Epithelial cell of proximal tubule (primary cell): ENCODE data around the gene TEDC1. TPM values are rescaled to one million over a fixed set of nuclear protein-coding genes. Genes with fewer than 3 reads are reported as not detected.

ENCODE experiments used
- DNase-seq: peaks from one replicate; pipeline ENCODE4 v3.0.0-alpha.2; 2011; ENCODE audit warnings: low read depth
- H3K4me3 ChIP-seq: 2 replicates; pipeline ENCODE4 v1.5.1; 2011; ENCODE audit warnings: low read depth, mild to moderate bottlenecking, low read length
- CTCF ChIP-seq: conservative IDR thresholded peaks from 2 replicates; pipeline ENCODE4 v1.5.1; 2012; ENCODE audit warnings: low read depth, mild to moderate bottlenecking, low read length
- total RNA-seq: library from RNA; depleted of rRNA; stranded (reverse); fragments of >200 nt; gene quantifications from 2 replicates; pipeline ENCODE4 v1.2.3, GENCODE V29; 2015

TEDC1 gene
- total RNA-seq, 1 donor from 2014 or later: 30.5 TPM

GRCh38 chr14:105466531-105467248 lies 24.4 kb upstream of the TEDC1 start:
- TF ChIP-seq CTCF: no peak
- no peak overlapping the region for H3K4me3 ChIP-seq
- DNase-seq: no peak

- DNase-seq: no peak
- no peak overlapping the region for H3K4me3 ChIP-seq
- TF ChIP-seq CTCF: no peak
Observed at GRCh38 chr14:105467249-105467941, 23.7 kb upstream of the TEDC1 start.

- DNase-seq: no peak
- no peak overlapping the region for H3K4me3 ChIP-seq
- TF ChIP-seq CTCF: no peak
Observed at GRCh38 chr14:105467942-105468471, 23.0 kb upstream of the TEDC1 start.

- no peak overlapping the region for H3K4me3 ChIP-seq
- DNase-seq: no peak
- no peak for TF ChIP-seq CTCF
Observed at GRCh38 chr14:105468621-105469241, 22.3 kb upstream of the TEDC1 start.

- no peak for DNase-seq
- H3K4me3 ChIP-seq: no peak overlapping the region
- no peak for TF ChIP-seq CTCF
Observed at GRCh38 chr14:105469456-105470349, 21.3 kb upstream of the TEDC1 start.
